8988T (cell line): ENCODE results near the gene GLCE.

ENCODE experiments used
- DNase-seq: peaks from one replicate; pipeline ENCODE4 v3.0.0; 2011

The GLCE gene

DNA sequence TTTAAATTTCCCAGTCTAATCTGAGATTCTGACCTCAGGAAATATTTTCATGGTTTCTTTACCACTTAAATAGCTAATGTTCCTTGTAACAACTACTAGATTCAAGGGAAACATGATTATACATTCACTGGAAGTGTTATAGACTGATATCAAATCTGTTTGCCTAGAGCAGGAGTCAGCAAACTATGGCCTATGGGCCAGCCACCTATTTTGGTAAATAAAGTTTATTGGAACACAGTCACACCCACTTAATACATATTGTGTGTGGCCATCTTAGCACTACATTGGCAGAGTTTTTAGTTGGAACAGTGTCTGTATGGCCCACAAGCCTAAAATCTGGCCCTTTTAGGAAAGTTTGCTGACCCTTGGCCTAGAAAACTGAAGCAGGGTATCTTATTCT is 50.1 kb downstream of the GLCE start:
- no peak for DNase-seq

DNA sequence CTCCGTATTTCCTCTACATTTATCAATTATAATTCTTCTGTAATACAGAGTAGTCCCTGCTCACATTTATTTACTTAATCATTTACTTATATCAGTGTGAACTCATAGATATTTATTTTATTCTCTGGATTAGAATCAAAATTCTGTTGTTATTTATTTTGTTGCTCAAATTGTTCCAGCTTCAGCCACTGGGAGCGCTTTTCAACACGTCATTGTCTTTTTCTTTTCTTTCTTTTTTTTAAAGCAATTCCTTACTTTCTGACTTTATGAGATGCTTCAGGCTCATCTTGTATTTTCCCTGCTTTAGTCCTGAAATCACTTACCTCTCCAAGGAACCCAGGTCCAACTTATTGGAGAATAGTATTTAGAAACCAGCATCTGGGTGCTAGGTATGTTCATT is 53.4 kb downstream of the GLCE start:
- no peak for DNase-seq

DNA sequence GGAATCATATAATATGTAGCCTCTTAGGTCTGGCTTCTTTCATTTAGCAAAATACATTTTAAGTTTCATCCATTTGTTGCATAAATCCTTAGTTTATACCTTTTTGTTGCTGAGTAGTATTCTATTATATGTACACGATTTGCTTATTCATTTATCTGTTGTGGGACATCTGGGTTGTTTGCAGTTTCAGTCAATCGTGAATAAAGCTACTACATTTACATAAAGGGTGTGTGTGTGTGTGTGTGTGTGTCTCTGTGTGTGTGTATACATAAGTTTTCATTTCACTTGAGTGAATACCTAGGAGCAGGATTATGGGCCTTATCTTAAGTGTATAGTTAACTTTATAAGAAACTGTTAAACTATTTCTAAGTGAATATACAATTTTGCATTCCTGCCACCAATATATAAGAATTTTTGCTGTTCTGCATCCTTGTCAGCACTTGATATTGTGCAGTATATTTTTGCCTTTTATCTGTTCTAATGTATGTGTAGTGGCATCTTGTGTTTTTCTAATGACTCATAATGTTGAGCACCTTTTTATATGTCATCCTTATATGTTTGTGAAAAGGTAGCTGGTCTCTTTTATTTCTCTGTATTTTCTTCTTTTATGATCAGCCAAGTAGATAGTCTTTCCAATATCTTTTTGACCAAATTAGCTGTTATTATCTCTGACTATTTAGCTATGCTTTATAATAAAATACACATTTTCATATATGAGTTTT is 55.0 kb downstream of the GLCE start:
- no peak for DNase-seq

DNA sequence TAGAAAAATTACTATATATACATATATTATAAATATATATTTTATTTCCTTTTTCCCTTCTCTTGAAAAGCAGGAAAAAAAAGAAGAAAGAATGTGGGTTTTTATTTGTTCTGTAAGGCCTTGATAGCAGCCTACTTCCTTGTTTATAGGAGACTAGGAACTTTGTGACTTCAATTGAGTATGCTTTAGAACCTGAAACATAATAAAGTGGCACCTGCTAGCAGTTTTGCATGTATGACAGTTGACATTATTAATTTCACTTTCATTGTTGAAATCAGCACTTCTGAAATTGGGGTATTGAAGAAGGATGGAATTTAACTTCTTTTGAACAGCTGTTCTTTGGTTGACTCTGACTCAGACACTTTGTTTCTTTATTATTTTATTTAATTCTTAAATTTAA is 56.9 kb downstream of the GLCE start:
- DNase-seq: no peak

DNA sequence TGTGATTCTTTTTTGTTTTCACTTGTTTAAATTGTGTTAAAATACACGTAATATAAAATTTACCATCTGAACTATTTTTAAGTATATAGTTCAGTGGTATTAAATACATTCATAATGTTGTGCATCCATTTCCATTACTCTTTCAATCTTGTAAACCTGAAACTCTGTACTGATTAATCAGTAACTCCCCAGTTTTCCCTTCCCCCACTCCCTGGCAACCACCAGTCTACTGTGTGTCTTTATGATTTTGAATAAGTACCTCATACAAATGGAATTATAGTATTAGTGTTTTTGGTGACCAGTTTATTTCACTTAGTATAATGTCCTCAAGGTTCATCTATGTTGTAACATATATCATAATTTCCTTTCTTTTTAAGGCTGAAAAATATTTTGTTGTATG is 59.3 kb downstream of the GLCE start:
- no peak for DNase-seq

DNA sequence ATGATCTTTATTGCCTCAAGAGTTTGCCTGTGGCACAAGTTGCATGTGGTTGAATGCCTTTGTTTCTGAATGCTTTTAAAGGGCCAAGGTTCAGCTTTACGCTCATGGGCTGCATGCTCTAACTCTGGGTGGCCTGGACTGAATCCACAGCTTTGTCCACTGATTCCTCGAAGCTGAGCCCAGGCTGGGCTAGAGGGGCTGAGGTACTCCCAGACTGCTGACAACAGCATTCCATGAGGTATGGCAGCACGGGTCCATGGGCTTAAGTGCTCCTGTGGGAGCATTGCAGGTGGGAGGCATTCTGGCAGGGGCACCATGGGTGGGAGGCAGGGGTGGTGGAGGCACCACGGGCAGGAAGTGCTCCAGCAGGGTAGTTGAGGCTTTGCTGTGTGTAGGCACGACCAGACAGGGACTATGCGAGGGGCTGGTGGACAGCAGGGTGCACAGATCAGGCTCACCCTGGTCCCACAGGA is 61.6 kb downstream of the GLCE start:
- DNase-seq: no peak

DNA sequence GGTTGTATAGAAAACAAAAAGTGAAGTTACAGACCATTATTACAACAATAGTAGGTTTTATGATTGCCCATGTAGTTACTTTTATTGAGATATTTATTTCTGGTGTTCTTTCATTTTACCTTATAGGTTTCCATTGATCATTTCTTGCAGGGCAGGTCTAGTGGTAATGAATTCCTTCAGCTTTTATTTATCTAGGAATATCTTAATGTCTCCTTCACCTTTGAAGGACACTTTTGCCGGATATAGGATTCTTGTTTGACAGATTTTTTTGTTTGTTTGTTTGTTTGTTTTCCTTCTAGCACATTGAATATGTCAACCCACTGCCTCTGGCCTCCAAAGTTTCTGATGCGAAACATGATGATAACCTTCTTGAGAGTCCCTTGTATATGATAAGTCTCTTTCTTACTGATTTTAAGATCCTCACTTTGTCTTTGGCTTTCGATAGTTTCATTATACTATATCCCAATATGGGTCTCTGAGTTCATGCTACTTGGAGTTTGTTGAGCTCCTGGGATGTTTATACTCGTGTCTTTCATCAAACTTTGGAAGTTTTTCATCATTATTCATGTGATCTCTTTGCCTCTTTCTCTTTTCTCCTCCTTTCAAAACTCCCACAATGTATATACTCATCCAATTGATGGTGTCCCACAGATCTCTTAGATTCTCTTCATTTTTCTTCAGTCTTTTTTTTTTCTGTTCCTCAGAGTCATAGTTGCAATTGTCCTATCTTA is 62.8 kb downstream of the GLCE start:
- no peak for DNase-seq

DNA sequence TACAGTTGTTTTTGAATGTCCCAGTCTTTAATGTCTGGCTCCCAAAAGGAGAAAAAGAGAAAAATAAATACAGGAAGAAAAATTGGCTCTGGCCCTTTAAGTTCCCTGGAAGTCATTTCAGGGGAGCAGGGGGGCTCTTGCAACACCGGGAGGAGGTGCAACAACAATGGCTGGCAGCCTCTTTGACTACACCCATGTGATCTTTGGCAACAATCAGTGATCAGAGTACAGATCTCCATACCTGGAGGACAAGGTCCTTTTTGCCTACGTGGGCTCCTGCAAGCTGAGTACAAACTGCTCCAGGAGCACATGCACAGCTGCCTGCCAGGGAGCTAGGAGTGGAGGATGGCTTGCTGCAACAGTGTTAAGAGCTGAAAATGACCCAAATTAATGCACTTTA is 63.9 kb downstream of the GLCE start:
- no peak for DNase-seq

DNA sequence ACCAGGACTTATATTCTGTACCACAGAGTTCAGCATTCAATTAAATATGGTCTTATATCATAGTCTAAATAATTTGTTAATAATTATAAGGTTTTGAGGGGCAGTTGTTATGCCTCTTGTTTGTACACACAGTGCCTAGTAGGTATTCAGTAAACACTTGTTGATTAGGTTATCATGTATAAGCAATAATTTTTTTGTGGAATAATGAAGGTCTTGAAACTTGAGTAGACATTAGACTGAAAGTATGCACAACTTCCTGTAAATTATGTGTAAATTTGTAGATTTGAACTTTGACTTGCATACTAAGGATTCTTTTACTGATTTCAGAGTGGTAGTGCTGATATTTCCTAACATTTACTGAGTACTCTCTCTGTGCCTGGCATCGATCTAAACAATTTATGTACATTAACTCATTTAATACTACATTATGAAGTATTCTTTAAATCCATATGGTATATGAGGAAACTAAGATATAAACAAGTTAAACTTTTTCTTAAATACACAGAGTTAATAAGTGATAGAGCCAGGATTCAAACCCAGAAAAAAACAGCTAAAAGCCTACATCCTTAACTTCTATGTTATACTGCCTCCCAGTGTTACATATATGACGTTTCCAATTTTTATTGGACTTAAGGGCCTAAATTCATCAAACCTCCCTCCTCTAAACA is 65.1 kb downstream of the GLCE start:
- no peak for DNase-seq

DNA sequence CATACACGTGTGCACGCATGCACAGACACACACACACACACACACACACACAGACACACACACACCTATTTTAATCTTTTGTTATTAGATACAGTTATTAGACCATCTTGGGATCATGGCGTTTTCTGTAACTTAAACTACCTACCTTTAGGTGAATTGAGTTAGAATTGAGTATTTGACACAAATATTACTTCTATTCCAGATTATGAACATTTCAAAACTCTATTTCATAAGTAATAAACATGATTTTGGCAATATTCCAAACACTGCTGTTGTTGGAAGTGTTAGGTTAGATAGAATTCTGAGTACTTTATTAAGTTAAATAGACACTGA is 65.6 kb downstream of the GLCE start:
- DNase-seq: no peak

DNA sequence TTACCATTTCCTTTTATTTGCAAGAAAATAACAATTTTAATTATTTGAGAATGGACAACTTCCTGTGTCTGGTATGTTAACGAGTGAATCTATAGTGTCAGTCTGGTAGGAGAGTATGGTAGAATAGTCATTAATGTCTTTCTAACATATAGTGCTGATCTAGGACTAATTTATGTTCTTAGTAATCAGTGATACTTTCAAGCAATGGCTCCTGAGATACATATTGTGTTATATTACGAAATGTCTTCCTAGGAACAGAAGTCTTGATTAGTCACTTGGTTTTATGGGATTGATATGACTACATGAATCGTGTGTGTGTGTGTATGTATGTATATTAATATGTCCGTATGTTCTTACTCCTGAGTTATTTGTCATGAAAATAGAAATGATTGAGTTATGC is 71.7 kb downstream of the GLCE start:
- DNase-seq: no peak

DNA sequence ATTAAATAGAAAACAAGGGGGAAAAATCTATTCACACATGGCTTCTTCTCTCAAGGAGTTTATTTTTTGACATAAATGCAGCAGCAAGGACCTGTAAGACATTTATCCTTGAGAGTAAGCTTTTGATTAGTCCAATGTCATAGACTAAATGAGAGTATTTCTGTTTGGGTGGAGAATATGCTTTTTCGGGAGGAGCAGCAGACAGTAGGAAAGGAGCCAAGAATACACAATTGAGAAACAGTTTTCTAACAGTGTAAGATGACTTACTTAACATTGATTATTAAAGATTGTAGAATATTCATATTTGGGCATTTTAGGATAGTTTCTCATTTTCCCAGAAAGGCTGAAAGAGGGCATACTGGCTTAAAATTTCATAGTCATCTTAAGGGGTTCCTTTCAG is 72.3 kb downstream of the GLCE start:
- DNase-seq: no peak

DNA sequence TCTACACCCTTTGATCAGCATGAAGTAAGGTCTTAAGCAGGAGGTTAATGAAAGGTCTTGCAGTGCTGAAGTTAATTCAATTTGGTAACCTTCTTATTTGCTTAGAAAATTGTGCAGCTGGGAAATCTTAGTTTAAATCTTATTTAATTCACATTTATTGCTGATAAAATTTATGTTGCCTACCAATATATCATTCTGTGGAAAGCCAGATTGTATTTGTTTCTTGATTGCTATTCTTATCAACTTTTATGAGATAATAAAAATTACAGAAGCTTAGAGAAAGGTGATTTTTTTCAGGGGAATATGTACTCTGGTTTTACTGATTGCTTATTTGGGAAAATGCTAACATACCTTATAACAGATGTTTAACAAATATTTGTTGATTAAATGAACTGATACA is 74.2 kb downstream of the GLCE start:
- DNase-seq: no peak

DNA sequence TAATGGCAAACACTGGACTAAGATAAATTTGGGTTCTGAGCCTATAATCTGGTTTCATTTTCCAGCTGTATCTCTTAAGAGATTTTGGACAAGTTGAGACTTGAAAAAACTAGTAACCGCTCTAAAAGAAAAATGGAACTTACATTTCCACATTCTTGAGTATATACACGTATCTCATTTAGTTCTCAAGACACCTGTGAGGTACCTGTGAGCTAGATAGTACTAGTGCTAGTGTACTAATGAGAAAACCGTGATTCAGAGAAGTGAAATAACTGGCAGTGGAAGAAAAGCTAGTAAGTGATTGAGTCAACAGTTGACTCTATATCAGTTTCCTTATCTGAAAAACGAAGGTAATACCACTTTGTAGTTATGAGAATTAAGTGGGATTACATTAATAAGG is 76.1 kb downstream of the GLCE start:
- no peak for DNase-seq

DNA sequence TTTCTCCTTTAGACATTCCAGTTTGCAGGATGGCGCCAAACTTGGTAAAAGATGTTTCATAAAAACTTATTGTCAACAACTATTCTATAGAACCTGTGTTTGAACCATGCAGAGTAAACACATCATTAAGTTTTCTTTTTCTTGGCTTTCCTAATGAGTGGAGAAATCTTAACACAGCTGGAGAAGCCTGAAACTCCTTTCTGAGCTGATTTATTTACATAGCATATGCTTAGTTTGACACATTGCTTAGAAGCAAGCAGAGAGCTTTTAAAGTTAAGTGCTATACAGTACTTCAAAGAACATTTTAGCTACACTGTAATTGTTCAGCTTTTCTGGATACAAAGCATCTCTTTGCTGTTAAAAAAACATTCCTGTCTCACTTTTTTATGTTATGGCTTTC is 77.3 kb downstream of the GLCE start:
- DNase-seq: no peak

DNA sequence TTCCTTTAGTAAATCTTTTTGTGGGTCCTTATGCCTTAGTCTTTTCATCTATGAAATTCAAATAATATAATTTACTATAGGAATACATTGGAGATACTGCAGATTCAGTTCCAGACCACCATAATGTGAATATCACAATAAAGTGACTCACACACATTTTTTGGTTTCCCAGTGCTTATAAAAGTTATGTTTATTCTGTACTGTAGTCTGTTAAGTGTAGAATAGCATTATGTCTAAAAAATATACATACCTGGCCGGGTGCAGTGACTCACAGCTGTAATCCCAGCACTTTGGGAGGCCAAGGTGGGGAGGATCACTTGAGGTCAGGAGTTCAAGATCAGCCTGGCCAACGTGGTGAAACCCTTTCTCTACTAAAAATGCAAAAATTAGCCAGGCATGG is 84.4 kb downstream of the GLCE start:
- DNase-seq: no peak

DNA sequence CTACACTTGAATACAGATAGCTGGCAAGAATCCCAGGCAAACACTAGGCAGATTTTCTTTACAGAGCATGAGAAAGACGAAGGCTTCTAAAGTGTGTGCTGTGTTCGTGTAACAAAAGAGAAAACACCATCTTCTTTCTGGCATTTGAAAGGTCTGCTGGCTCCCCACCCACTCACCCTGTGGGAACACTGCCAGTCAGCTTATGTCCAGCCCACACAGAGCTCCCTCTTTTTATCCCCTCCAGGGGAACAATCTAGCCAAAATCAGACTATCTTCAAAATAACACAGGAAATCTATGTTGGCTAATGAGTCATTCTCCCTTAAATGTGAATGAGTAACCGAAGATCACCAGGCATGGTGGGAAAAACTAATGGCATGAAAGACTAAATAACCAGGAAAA is 92.7 kb downstream of the GLCE start:
- DNase-seq: no peak

DNA sequence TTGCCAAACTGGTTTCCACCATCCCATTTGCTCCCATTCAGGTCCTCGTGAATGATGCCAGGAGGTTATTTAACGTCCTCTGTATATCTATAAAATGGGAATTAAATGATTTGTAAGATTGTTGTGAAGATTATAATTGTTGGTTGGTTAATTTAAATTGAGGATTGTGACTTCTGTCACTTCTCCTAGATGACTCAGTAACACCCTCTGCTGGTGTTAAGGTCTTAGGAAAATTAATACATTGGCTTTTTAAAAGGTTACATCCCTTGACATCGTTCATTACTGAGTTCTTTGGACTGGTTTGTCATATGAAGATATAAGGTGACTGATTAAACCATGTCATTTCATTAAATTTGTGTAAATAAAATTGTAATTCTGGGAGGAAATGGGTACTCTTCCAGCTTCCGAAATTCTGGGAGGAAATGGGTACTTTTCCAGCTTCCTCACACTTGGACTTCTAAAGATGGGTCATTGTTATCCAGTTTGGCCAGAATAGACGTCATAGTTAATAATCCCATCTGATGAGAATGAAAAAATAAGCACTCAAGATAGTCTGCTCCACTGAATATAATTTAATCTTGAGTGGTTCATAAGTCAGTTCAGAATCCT is 105.0 kb downstream of the GLCE start:
- DNase-seq: no peak

DNA sequence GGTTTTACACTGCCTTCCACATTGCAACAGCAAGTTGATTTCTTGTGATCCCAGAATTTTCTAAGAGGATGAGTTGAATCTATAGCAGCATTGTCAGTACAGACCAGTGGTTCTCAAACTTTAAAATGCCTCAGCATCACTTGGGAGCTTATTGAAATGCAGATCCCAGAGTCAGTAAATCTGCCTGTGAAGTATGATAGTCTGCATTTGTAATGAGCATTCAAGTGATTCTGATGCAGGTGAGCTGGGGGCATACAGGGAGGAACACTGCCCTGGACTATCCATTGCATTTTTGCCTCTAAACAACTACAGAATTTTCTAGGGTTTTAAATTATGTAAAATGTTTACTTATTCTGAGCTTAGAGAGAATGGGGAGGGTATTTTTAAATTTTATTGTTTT is 110.8 kb downstream of the GLCE start:
- no peak for DNase-seq

DNA sequence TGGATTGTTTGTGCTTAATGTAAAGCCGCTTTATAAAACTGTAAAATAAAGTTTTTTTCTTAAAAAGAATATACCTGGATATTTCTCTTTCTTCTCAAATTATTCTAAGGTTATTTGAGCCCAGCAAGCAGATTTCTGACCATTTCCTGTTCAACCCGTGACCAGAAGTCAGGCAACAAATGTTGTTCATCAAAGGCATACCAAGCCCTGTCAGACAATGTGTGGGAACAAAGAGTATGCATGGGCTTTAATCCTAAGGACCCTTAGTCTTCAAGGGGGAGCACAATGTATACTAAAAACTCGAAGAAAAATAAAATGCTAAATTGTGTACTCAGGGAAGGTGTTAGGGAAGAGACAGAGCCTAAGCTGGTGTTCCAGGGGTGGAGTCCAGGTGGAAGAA is 111.7 kb downstream of the GLCE start:
- DNase-seq: no peak

DNA sequence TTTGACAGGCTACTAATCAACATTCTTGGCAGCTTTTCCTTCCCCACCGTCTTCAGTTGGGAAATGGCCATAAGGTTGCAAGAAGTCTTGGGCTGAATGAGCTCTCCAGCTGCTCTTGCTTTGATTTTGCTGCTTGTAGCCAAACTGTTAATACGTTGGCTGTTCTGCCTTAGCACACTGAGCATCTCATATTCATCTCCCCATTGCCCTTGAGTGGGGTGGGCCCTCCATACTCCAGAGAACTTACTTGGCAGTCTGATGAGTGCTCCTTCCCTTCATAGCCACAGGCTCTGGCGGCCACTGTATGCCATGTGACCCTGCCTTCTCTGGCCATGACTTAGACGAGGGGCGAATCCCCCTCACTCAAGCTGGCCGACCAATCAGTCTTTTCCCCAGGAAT is 112.5 kb downstream of the GLCE start:
- DNase-seq: no peak

DNA sequence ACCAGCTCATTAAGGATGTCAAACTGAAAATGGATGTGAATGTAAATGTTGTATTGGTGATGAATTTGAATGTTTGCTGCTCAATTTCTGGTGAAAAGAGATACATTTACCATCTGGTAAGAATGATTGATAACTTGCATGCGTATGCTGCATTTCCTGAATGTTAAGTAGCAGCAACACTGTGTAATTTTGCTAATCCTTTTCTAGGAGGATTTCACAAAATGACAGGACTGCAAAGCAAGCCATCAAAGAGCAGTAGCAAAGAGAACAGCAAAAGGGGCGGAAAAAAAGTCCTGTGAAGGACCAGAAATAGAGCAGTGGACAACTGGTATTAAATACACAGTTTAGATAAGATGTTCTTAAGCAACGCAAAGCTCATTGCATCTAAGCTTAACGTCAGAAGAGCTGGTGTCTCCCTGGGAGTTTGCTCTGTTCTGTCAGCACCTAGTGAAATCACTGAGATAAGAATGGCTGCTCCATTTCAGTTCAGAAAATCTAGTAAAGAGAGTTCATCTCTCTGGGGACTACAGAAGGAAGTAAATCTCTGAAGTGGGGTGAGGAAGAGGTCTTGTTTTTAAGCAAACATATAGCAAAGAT is 114.7 kb downstream of the GLCE start:
- DNase-seq: no peak

DNA sequence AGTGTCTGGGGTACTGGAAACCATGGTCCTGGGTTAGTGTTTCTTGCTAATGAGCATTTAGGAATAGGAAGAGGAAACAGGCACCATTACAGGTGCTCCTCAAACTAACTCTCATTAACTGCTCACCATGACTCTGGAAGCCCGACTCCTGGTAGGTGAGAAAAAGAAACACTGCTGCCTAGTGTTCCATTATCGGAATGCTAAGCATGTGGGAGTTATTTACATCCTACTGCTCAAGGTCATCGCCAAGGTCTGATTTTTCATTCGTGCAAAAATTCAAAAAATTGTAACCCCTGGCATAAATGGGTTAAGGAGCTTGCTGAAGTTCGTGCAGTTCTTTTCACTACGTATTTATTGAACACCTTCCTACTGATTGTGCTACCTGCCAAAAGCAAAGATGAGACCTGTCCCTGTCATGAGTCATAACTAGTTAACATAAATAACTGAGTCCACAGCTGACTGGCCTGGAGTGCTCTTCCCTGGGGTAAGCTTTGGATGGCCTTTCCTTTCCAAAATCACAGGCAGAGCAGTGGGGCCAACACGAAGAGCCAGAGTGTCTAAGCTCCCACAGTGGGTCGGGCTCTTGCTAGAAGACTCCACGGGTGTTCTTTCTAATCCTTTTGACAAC is 115.6 kb downstream of the GLCE start:
- DNase-seq: no peak
